Activated CD4-positive, alpha-beta memory T cell treated with anti-CD3 and anti-CD28 coated beads for 36 hours (primary cell): ENCODE measurements around the gene TGM3. TPM values are rescaled to one million over a fixed set of nuclear protein-coding genes. Genes with fewer than 3 reads are reported as not detected.

Experiments used
- CTCF ChIA-PET: fragments of 350-600 bp; sonication (Branson Sonifier 250); formaldehyde crosslinking; loops from one replicate; lab custom pipeline; 2021; ENCODE audit warnings: antibody characterized with exemption, inconsistent platforms; lab: Charles Lee
- POLR2A ChIA-PET: fragments of 350-600 bp; sonication (Branson Sonifier 250); formaldehyde crosslinking; loops from one replicate; lab custom pipeline; 2021; ENCODE audit warnings: antibody characterized with exemption; lab: Charles Lee
- DNase-seq: peaks from one replicate; pipeline ENCODE4 v3.0.0-alpha.2; 2020
- H3K27ac Mint-ChIP-seq: one replicate; pipeline ENCODE4 v1.8.0; 2021; ENCODE audit warnings: mixed read lengths
- H3K27me3 Mint-ChIP-seq: one replicate; pipeline ENCODE4 v1.8.0; 2021; ENCODE audit warnings: mixed read lengths
- H3K36me3 Mint-ChIP-seq: one replicate; pipeline ENCODE4 v1.8.0; 2021; ENCODE audit warnings: mixed read lengths
- H3K4me1 Mint-ChIP-seq: one replicate; pipeline ENCODE4 v1.8.0; 2021; ENCODE audit warnings: low read depth, mixed read lengths
- H3K4me3 Mint-ChIP-seq: one replicate; pipeline ENCODE4 v1.8.0; 2021; ENCODE audit warnings: mild to moderate bottlenecking, mixed read lengths
- H3K9me3 Mint-ChIP-seq: one replicate; pipeline ENCODE4 v1.8.0; 2021; ENCODE audit warnings: mixed read lengths
- intact Hi-C: fragments of 100-400 bp; cut with micrococcal nuclease; formaldehyde crosslinking; loops from one replicate; pipeline ENCODE4 v1.15.1; 2023
- total RNA-seq, 2 experiments: library from RNA; stranded (reverse); gene quantifications; one replicate each; pipeline ENCODE4 v1.2.3, GENCODE V29; 2021

TGM3 gene
- total RNA-seq, 2 experiments from 2014 or later = not detected

DNA sequence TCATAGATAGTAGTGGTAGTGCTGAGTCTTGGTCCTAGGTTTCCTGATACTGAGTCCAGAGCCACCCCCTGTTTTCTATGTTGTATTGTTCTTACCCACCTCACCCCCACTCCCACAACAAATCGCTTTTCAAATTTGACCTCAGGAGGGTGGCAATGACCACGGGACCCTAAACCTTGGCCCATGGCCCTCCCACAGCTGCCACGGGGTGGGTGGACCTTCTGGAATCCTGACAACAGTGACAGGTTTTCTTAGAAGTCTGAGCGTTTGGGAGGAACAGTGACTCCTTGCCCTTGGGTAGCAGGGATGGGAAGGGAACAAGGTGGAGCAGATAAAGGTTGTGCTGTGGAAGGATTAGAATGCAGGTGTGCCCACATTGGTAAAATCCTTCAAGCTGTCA is 36.9 kb downstream of the TGM3 start:
- Mint-ChIP-seq H3K36me3 (no peaks in the 10 kb centered on the region), H3K4me1 (no peaks in the 10 kb centered on the region), H3K9me3 (no peaks in the 10 kb centered on the region), H3K27ac (no peak overlapping the region), H3K27me3 (peaks cover 3% of the 10 kb centered on the region), H3K4me3 (no peak overlapping the region)
- intact Hi-C loops = no loop called here
- ChIA-PET CTCF (no interaction called here), POLR2A (no interaction called here)
- no peak for DNase-seq

DNA sequence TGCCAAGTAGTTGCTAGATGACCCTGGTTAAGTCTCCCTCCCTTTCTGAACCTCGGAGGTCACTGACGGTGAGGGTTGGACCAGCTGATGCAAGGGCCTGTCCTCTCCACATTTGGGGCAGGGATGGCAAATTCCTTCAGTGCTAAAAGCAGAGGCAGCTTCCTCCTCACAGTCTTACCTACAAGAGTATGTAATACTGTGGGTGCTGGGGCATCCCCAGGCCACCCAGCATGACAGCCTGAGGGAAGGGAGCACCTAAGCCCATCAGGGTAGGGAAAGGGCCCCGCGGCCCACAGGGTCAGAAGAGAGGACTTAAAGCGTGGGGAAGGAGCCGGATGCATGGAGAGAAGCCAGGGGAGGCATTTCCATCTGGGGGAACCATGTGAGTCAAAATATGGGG is 38.0 kb downstream of the TGM3 start:
- Mint-ChIP-seq H3K9me3 (no peaks in the 10 kb centered on the region), H3K4me1 (no peaks in the 10 kb centered on the region), H3K27ac (no peak overlapping the region), H3K4me3 (no peak overlapping the region), H3K36me3 (no peaks in the 10 kb centered on the region), H3K27me3 (peaks cover 1% of the 10 kb centered on the region)
- CTCF ChIA-PET = no interaction called here
- DNase-seq = no peak
- intact Hi-C loops = no loop called here
- POLR2A ChIA-PET = no interaction called here

DNA sequence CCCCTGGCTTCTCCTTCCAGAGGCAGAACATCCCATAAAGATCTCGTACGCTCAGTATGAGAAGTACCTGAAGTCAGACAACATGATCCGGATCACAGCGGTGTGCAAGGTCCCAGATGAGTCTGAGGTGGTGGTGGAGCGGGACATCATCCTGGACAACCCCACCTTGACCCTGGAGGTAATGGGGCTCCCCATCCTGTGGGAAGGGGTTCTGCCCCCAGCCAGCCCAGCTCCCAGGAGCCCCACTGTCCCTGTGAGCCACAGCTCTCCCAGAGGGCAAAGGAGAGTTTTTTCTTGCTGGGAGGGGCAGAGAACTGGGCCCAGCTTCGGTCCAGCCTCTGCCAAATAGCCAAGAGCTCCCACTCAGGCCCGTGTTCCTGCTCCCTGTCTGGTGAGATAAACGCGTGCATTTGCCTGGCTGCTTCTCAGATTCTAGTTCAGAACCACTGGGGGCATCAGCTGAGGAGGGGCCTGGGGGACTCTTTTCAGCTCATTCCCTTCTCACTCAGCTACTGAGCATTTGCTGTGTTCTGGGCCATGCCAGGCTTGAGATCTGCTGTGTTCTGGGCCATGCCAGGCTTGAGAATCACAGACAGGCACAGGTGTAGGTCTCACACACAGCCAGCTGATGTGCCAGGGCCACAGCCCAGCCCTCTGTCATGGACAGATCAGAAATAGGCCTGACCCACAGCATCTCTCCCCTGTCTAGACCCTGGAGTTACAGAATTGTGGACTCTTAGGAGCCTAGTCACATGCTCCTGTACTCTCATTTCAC is 39.5 kb downstream of the TGM3 start:
- peaks cover 1% of the 10 kb centered on the region for H3K27me3 Mint-ChIP-seq
- ChIA-PET POLR2A (no interaction called here), CTCF (interaction anchor here (0.6 kb wide), 1 partner anchor 99 kb away, joined by 3 read pairs; no protein-coding TSS in a partner anchor)
- H3K9me3 Mint-ChIP-seq = no peaks in the 10 kb centered on the region
- no peaks in the 10 kb centered on the region for H3K36me3 Mint-ChIP-seq
- no peaks in the 10 kb centered on the region for H3K4me1 Mint-ChIP-seq
- no peak overlapping the region for H3K27ac Mint-ChIP-seq
- no peak for DNase-seq
- intact Hi-C loops = no loop called here
- no peak overlapping the region for H3K4me3 Mint-ChIP-seq

DNA sequence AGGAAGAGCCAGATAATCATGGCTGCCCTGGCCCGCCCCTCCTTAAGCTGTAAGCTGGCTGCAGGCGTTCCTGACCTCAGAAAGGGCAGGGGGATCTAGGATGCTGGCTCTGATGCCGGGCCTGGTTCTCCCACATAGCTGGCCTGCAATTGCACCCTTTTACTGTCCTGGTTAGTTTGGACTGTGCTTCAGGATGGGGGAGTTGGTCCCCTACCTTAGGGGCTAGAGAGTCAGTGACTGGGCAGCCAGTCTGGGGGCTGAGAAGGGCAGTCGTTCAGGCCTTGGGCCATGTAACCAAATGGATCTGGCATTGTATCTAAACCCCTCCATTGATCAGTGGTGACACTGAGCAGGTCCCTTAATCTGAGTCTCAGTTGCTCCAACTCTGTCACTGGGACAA is 40.7 kb downstream of the TGM3 start:
- H3K36me3 Mint-ChIP-seq = no peaks in the 10 kb centered on the region
- no peak overlapping the region for H3K27ac Mint-ChIP-seq
- POLR2A ChIA-PET = no interaction called here
- CTCF ChIA-PET = no interaction called here
- H3K4me3 Mint-ChIP-seq = no peak overlapping the region
- no peak for DNase-seq
- intact Hi-C loops = no loop called here
- H3K27me3 Mint-ChIP-seq = peaks cover 4% of the 10 kb centered on the region
- H3K9me3 Mint-ChIP-seq = no peaks in the 10 kb centered on the region
- no peaks in the 10 kb centered on the region for H3K4me1 Mint-ChIP-seq

DNA sequence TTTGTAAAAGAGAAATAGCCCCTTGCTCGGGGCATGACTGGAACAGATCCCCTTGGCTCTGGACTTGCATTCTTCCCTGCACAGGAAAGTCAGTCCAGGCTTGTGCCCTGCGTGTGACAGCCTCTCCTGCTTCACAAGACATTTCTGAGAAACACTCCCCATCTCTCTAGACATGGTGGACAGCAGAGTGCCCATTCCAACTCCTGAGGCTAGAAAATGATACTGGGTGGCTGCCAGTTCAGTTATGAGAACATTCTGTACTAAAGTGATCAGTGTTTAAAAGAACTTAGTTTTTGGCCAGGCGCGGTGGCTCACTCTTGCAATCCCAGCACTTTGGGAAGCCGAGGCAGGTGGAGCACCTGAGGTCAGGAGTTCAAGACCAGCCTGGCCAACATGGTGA is 41.3 kb downstream of the TGM3 start:
- Mint-ChIP-seq H3K4me1 (no peaks in the 10 kb centered on the region), H3K27me3 (peaks cover 4% of the 10 kb centered on the region), H3K27ac (no peak overlapping the region), H3K4me3 (no peak overlapping the region), H3K36me3 (no peaks in the 10 kb centered on the region), H3K9me3 (no peaks in the 10 kb centered on the region)
- no peak for DNase-seq
- intact Hi-C loops = no loop called here
- CTCF ChIA-PET = no interaction called here
- POLR2A ChIA-PET = no interaction called here

DNA sequence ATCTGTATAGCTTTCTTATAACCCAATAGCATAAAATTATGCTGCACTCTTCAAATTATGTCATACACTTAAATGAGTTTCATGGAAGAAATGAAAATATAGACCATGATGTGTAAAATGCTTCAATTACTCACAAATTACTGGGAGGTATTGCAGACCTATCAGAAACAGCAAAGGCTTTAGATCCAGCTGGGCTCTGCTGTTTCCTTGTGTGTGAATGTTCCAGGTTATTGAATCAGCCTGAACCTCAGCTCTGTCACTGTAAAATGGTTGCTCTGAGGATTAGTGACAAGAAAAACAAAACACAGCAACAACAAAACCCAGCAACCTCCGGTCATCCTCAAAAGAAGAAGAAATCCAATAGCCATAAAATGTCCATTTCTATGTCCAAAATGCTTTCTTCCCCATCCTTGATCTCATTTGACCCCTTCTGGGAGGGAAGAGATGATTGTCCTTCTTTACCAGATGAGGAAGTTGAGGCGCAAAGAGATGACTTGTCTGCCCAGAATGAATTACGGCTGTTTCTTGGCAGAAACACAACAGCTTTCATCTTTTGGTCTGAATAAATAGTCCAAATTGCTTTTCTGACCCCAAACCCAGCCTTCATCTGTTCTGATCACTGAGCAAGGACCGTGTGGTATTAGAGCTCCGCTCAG is 42.7 kb downstream of the TGM3 start:
- ChIA-PET POLR2A (no interaction called here), CTCF (interaction anchor here (0.6 kb wide), 1 partner anchor 9 kb away, joined by 3 read pairs; no protein-coding TSS in a partner anchor)
- H3K36me3 Mint-ChIP-seq = no peaks in the 10 kb centered on the region
- no peak overlapping the region for H3K4me3 Mint-ChIP-seq
- H3K9me3 Mint-ChIP-seq = no peaks in the 10 kb centered on the region
- intact Hi-C loops = no loop called here
- no peak overlapping the region for H3K27ac Mint-ChIP-seq
- peaks cover 4% of the 10 kb centered on the region for H3K27me3 Mint-ChIP-seq
- no peaks in the 10 kb centered on the region for H3K4me1 Mint-ChIP-seq
- DNase-seq = no peak

DNA sequence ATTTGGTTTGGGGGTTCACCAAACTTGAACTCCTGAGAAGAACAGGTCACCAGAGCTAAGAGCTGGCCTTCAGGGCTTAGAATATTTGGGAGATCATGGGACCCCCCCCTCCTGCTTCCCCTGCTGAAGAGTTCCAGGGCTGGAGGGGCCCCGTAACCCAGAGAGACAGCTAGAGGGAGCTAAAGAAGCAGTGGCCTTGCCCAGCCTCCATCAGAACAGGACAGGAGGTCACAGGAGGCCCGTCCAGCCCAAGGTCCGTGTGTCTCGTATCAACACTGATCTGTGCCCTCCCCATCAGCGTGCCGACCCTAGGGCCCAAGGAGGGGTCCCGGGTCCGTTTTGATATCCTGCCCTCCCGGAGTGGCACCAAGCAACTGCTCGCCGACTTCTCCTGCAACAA is 44.3 kb downstream of the TGM3 start:
- Mint-ChIP-seq H3K4me1 (no peaks in the 10 kb centered on the region), H3K27ac (no peak overlapping the region), H3K9me3 (no peaks in the 10 kb centered on the region), H3K27me3 (peaks cover 2% of the 10 kb centered on the region), H3K36me3 (no peaks in the 10 kb centered on the region), H3K4me3 (no peak overlapping the region)
- no peak for DNase-seq
- CTCF ChIA-PET = interaction anchor here (0.6 kb wide), 1 partner anchor 132 kb away, joined by 3 read pairs; no protein-coding TSS in a partner anchor
- intact Hi-C loops = no loop called here
- POLR2A ChIA-PET = no interaction called here

DNA sequence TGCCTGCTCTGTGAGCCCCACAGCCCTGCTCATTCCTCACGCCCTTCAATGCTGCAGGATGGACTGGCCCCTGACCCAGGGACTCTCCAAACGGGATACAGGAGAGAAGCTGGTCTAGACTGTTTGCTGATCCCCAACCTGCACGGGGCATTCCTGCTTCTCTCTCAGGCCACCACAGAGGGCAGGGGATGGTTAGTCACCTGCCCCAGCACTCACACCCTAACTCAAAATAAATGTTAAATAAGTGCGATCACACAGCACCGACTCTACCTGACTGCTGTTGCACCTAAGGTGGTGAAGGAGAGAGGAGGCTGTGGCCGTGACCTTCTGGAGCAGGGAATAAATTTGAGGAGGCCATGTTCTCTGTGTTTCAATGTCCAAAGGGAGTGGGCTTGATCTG is 45.0 kb downstream of the TGM3 start:
- POLR2A ChIA-PET = no interaction called here
- Mint-ChIP-seq H3K36me3 (no peaks in the 10 kb centered on the region), H3K4me3 (no peak overlapping the region), H3K27ac (no peak overlapping the region), H3K27me3 (peaks cover 2% of the 10 kb centered on the region), H3K4me1 (no peaks in the 10 kb centered on the region), H3K9me3 (no peaks in the 10 kb centered on the region)
- intact Hi-C loops = no loop called here
- CTCF ChIA-PET = no interaction called here
- no peak for DNase-seq

DNA sequence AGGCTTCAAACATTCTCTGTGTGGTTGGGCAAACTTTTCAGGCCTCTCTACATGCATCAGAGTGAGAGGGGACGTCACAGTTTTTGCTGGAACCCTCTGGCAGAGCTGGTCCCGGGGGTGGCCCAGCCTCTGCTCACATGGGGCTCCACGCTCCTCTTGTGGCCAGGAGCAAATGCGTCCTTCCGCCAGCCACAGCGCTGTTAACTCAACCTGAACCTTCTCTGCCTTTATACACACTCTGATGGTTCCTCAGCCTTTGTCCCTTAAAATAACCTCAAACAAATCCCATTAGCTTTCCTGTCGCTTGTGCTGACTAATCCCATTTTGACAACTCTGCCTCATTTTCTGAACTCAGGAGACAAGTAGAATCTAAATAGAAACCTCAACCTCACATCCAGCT is 45.5 kb downstream of the TGM3 start:
- no peaks in the 10 kb centered on the region for H3K4me1 Mint-ChIP-seq
- H3K27me3 Mint-ChIP-seq = peaks cover 4% of the 10 kb centered on the region
- no peaks in the 10 kb centered on the region for H3K36me3 Mint-ChIP-seq
- H3K9me3 Mint-ChIP-seq = no peaks in the 10 kb centered on the region
- POLR2A ChIA-PET = no interaction called here
- no peak overlapping the region for H3K27ac Mint-ChIP-seq
- no peak overlapping the region for H3K4me3 Mint-ChIP-seq
- DNase-seq = no peak
- intact Hi-C loops = no loop called here
- CTCF ChIA-PET = no interaction called here

DNA sequence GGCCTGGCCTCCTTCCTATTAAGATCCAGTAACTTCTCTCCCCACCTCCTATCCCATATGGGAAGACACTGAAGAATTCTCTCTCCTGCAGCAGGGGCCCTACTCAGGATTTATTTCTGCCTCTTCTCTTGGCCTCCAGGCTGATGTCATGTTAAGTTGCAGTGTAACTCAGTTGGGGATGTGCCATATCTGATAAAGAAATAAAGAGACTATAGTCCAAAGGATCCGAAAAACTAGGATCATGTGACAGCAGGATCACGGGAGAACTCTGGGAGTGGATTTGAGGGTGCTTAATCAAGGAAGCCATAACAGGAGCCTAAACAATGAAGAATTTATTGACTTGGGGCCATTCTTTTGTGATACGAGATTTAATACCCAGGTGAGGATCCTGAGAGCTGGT is 46.4 kb downstream of the TGM3 start:
- CTCF ChIA-PET = no interaction called here
- intact Hi-C loops = no loop called here
- no peak for DNase-seq
- no peaks in the 10 kb centered on the region for H3K4me1 Mint-ChIP-seq
- H3K4me3 Mint-ChIP-seq = no peak overlapping the region
- peaks cover 4% of the 10 kb centered on the region for H3K27me3 Mint-ChIP-seq
- no peak overlapping the region for H3K27ac Mint-ChIP-seq
- no peaks in the 10 kb centered on the region for H3K9me3 Mint-ChIP-seq
- POLR2A ChIA-PET = no interaction called here
- no peaks in the 10 kb centered on the region for H3K36me3 Mint-ChIP-seq

DNA sequence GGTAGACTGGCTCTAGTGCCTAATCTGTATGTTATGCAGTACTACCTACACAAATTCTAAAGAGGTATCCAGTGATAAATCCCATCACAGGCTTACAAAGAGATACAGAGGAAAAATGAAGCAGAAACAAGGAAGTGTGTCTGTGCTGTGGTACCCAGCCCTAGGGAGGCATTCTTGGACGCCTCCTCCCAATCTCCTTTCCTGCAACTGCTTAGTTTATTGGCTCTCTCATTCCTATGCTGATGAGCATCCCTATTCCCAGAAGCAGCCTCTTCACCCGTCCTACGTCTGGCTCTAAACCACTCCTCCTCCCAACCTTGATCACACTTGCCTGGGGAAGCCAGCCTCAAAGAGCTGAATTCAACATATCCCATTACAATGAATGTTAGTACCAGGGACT is 50.4 kb downstream of the TGM3 start:
- H3K4me1 Mint-ChIP-seq = no peaks in the 10 kb centered on the region
- no peaks in the 10 kb centered on the region for H3K36me3 Mint-ChIP-seq
- ChIA-PET POLR2A (no interaction called here), CTCF (interaction anchor here (0.7 kb wide), 1 partner anchor 139 kb away, joined by 3 read pairs; no protein-coding TSS in a partner anchor)
- H3K4me3 Mint-ChIP-seq = no peak overlapping the region
- no peak overlapping the region for H3K27ac Mint-ChIP-seq
- DNase-seq = no peak
- peaks cover 13% of the 10 kb centered on the region for H3K27me3 Mint-ChIP-seq
- no peaks in the 10 kb centered on the region for H3K9me3 Mint-ChIP-seq
- intact Hi-C loops = loop anchor here (2.0 to 5.0 kb wide), 2 partner anchors 139 to 379 kb away; no protein-coding TSS in a partner anchor

DNA sequence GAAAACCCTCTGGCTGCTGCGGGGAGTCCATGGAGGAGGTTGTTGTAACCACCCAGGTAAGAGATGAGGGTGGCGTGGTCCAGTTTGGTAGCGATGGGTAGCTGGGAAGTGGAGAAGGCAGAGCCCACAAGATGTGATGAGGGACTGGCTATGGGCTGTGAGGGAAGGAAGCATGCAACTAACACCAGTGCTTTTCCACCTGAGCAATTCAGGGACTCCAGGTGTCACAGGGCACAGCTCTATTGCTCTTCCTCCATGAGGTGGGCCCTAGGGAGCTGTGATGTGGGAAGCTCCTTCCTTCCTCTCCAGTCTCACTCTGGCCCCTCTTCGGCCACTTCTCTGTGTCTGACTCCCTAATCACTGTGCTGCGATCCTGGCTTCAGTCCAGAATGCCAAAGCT is 52.5 kb downstream of the TGM3 start:
- Mint-ChIP-seq H3K27me3 (peaks cover 15% of the 10 kb centered on the region), H3K4me1 (peaks cover 2% of the 10 kb centered on the region), H3K36me3 (no peaks in the 10 kb centered on the region), H3K4me3 (no peak overlapping the region), H3K27ac (no peak overlapping the region), H3K9me3 (no peaks in the 10 kb centered on the region)
- ChIA-PET CTCF (interaction anchor here (0.6 to 1.7 kb wide), 5 partner anchors 39 to 397 kb away, joined by 3 to 8 read pairs (median 4); no protein-coding TSS in a partner anchor), POLR2A (no interaction called here)
- DNase-seq = no peak
- intact Hi-C loops = loop anchor here (5.0 kb wide), 1 partner anchor 381 kb away; no protein-coding TSS in a partner anchor
